Pancreas (tissue), 10 donors: Measurements from ENCODE around the gene LRRC47. TPM values are rescaled to one million over a fixed set of nuclear protein-coding genes. Genes with fewer than 3 reads are reported as not detected.

Source experiments
- ATAC-seq, 4 donors: fragments of 200-7000 bp; cut with Tn5 transposase; one replicate each; pipeline versions ENCODE4 v1.8.0 to v1.9.1; 2020; ENCODE audit warnings: mild to moderate bottlenecking in 4 of 4, moderate library complexity in 4 of 4
- DNase-seq, 6 donors: peaks; one replicate each; pipeline ENCODE4 v3.0.0-alpha.2; 2020
- FAIRE-seq: peaks from 2 replicates; lab custom pipeline; 2012; peaks lifted over from hg19 to GRCh38; lab: Jason Lieb, UNC
- H3K27ac ChIP-seq, 4 donors: fragments of 200-600 bp; sonication (generic); 1 replicate in 3 of 4; 2 replicates in 1 of 4; pipeline versions ENCODE4 v1.5.0 to v1.8.0; 2020
- H3K27me3 ChIP-seq, 4 donors: fragments of 200-600 bp; one replicate each; pipeline ENCODE4 v1.8.0; 2021
- H3K36me3 ChIP-seq, 3 donors: fragments of 200-600 bp; sonication (generic) in 1 of 3; one replicate each; pipeline versions ENCODE4 v1.5.0 to v1.8.0; 2020 to 2021
- H3K4me1 ChIP-seq, 3 donors: fragments of 200-600 bp; one replicate each; pipeline ENCODE4 v1.8.0; 2021
- H3K4me3 ChIP-seq, 4 donors: fragments of 200-600 bp; sonication (generic) in 2 of 4; one replicate each; pipeline versions ENCODE4 v1.5.0 to v1.8.0; 2020 to 2021
- H3K9me3 ChIP-seq, 4 donors: fragments of 200-600 bp; one replicate each; pipeline ENCODE4 v1.8.0; 2021
- WGBS, 2 donors: extraction: QIAGEN DNeasy Blood & Tissue Kit; methylation state at CpG; one replicate each; pipeline ENCODE4 v1.1.7; 2013; 5-methylcytosine and 5-hydroxymethylcytosine counted together
- intact Hi-C, 3 donors: fragments of 100-400 bp; cut with DNase I; formaldehyde crosslinking; loops; one replicate each; pipeline versions ENCODE4 v1.11.1 to v1.14.2; 2022
- polyA plus RNA-seq, 2 donors: library from polyadenylated mRNA; stranded (reverse); fragments of 200-250 nt; gene quantifications; one replicate each; pipeline ENCODE4 v1.2.3, GENCODE V29; 2013
- total RNA-seq, 6 donors: library from RNA; stranded (reverse); fragmentation: NEBNext Ultra II Directional in 4 of 6; extraction: Animal tissue kit (Norgen Biotek cat#: 25700) in 4 of 6; gene quantifications; one replicate each; pipeline versions ENCODE4 v1.2.1 to v1.2.4, GENCODE V29; 2021 to 2023
- TF ChIP-seq, protein P1 (sequence below), 4 donors: fragments of 200-600 bp; sonication (generic) in 3 of 4; IDR thresholded peaks; one replicate each; pipeline versions ENCODE4 v1.5.0 to v1.8.0; 2021; ENCODE audit warnings: antibody characterized with exemption in 4 of 4
- donor health status: healthy with polysubstance abuse.
- donor health status: DM: no; HTN: no; CAD: no; lungs with moderate emphysema.
- donor health status: DM: no; HTN: no; CAD: no.
- donor health status: control.
- donor health status: control.
- donor health status: Bipolar disorder and iron deficiency.
- donor health status: DM: yes; HTN: yes; CAD: no.
- donor health status: DM: no; HTN: no; CAD: no.
- donor health status: DM: no; HTN: no; CAD: no.
- donor health status: DM: yes; HTN: yes; CAD: no.

Gene LRRC47
- total and polyA plus RNA-seq, 8 donors = 15.7 to 34.3 (median 25.7) TPM

DNA sequence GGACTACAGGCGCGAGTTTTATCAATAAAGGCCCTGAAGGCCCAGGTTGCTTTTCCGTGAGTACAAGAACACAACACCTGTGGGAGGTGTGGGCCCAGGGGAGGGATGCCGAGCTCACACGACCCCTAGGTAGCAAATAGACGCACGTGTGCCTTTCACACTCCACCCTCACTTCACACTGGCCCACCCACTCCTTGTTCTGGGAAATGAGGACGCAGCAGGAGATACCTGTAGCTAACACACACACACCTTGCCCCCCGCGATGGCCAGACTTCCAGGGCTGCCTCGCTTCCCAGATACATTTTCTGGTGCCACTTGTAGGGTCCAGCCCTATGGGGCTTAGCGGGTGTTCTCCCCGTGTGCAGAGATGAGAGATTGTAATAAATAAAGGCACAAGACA, 48.4 kb downstream of the LRRC47 start:
- 60 to 66% methylated on average over 13 of the region's 13 CpGs for WGBS, 2 donors
- Histone ChIP-seq H3K9me3 (no peaks in the 10 kb centered on the region), H3K27me3 (no peaks in the 10 kb centered on the region), H3K27ac (no peak overlapping the region), H3K4me3 (peak overlapping the region in 1 of 4 donors; percentile 80), H3K36me3 (no peaks in the 10 kb centered on the region), H3K4me1 (peaks cover 0 to 6% (median 0%) of the 10 kb centered on the region in 3 donors)
- FAIRE-seq (no peak), DNase-seq (peak in 3 of 6 donors; percentile 20 to 42 (median 21)), ATAC-seq (no peak)
- intact Hi-C loops = no loop called here
- TF ChIP-seq, protein P1, sequence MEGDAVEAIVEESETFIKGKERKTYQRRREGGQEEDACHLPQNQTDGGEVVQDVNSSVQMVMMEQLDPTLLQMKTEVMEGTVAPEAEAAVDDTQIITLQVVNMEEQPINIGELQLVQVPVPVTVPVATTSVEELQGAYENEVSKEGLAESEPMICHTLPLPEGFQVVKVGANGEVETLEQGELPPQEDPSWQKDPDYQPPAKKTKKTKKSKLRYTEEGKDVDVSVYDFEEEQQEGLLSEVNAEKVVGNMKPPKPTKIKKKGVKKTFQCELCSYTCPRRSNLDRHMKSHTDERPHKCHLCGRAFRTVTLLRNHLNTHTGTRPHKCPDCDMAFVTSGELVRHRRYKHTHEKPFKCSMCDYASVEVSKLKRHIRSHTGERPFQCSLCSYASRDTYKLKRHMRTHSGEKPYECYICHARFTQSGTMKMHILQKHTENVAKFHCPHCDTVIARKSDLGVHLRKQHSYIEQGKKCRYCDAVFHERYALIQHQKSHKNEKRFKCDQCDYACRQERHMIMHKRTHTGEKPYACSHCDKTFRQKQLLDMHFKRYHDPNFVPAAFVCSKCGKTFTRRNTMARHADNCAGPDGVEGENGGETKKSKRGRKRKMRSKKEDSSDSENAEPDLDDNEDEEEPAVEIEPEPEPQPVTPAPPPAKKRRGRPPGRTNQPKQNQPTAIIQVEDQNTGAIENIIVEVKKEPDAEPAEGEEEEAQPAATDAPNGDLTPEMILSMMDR (IDR thresholded peaks at IDR 0.05) = no peak

DNA sequence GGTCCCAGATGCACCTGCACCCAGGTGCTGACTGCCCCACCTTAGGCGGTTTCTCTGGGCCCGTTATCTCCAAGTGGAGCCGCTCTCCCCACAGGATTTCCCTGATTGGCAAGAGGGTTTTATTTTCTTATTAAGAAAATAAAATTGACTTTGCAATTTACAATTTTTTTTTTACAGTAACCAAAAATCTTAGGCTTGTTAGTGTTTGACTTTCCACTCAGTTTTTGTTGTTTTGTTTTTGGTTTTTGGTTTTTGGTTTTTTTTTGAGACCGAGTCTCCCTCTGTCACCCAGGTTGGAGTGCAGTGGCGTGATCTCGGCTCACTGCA, 48.8 kb downstream of the LRRC47 start:
- H3K4me1 ChIP-seq = peaks cover 0 to 6% (median 0%) of the 10 kb centered on the region in 3 donors
- no peak for DNase-seq
- no peaks in the 10 kb centered on the region for H3K27me3 ChIP-seq
- ATAC-seq = no peak
- no peak overlapping the region for H3K27ac ChIP-seq
- WGBS, 2 donors = 27 to 29% methylated on average over 6 of the region's 6 CpGs
- no peaks in the 10 kb centered on the region for H3K9me3 ChIP-seq
- no peaks in the 10 kb centered on the region for H3K36me3 ChIP-seq
- peak overlapping the region; percentile 80 to 95 (median 84) for H3K4me3 ChIP-seq
- no peak for FAIRE-seq
- intact Hi-C loops = no loop called here
- TF ChIP-seq, protein P1 (IDR thresholded peaks at IDR 0.05) = no peak

- Histone ChIP-seq H3K9me3 (no peaks in the 10 kb centered on the region), H3K36me3 (peaks cover 0 to 4% (median 0%) of the 10 kb centered on the region in 3 donors), H3K4me3 (peak overlapping the region; percentile 80 to 95 (median 84)), H3K4me1 (peaks cover 0 to 6% (median 0%) of the 10 kb centered on the region in 3 donors), H3K27me3 (no peaks in the 10 kb centered on the region), H3K27ac (peak overlapping the region in 2 of 4 donors; percentile 38 to 41)
- TF ChIP-seq, protein P1 (IDR thresholded peaks at IDR 0.05) = no peak
- intact Hi-C loops = no loop called here
- FAIRE-seq (no peak), ATAC-seq (peak; percentile 99 to 100 (median 100)), DNase-seq (peak; percentile 91 to 99 (median 94))
- 1% methylated on average over 55 to 73 of the region's 73 CpGs for WGBS, 2 donors
Observed at GRCh38 chr1:3746830-3747521, 49.3 kb downstream of the LRRC47 start.

GRCh38 chr1:3746389-3746829, 49.9 kb downstream of the LRRC47 start:
- no peaks in the 10 kb centered on the region for H3K9me3 ChIP-seq
- H3K27ac ChIP-seq = no peak overlapping the region
- WGBS, 2 donors = 14 to 17% methylated on average over 35 of the region's 35 CpGs
- H3K36me3 ChIP-seq = peaks cover 0 to 6% (median 0%) of the 10 kb centered on the region in 3 donors
- peak overlapping the region; percentile 80 to 95 (median 84) for H3K4me3 ChIP-seq
- intact Hi-C loops = no loop called here
- ATAC-seq (peak in 2 of 4 donors; percentile 7 to 11), FAIRE-seq (no peak), DNase-seq (peak in 1 of 6 donors; percentile 57)
- H3K4me1 ChIP-seq = peaks cover 0 to 6% (median 0%) of the 10 kb centered on the region in 3 donors
- H3K27me3 ChIP-seq = no peaks in the 10 kb centered on the region
- TF ChIP-seq, protein P1 (IDR thresholded peaks at IDR 0.05) = no peak
